Keratinocyte (primary cell): ENCODE results near the gene ATXN2L. TPM values are rescaled to one million over a fixed set of nuclear protein-coding genes. Genes with fewer than 3 reads are reported as not detected.

ENCODE experiments used
- DNase-seq: peaks from one replicate; pipeline ENCODE4 v3.0.0-alpha.2; 2011; ENCODE audit warnings: low read depth, missing footprints, low spot score
- FAIRE-seq: peaks from 2 replicates; lab custom pipeline; 2011; peaks lifted over from hg19 to GRCh38; lab: Jason Lieb, UNC
- H2AFZ ChIP-seq: 2 replicates; pipeline ENCODE4 v1.6.0; 2012; ENCODE audit warnings: low read length, control low read depth, inconsistent platforms; ENCODE audit not compliant: control insufficient read depth
- H3K27ac ChIP-seq: 2 replicates; pipeline ENCODE4 v1.5.1; 2011; ENCODE audit warnings: low read length; ENCODE audit not compliant: control insufficient read depth, insufficient read depth
- H3K27me3 ChIP-seq: 3 replicates; pipeline ENCODE4 v1.6.0; 2011; ENCODE audit warnings: low read length; ENCODE audit not compliant: control insufficient read depth, insufficient read depth; ENCODE audit errors: extremely low read depth
- H3K36me3 ChIP-seq, 2 experiments: 2 replicates in 1 of 2; 3 replicates in 1 of 2; pipeline ENCODE4 v1.5.1; 2011; ENCODE audit warnings: low read length in 2 of 2, mild to moderate bottlenecking in 1 of 2; ENCODE audit not compliant: control insufficient read depth in 2 of 2, insufficient read depth in 2 of 2; ENCODE audit errors: extremely low read depth in 1 of 2
- H3K4me1 ChIP-seq: 3 replicates; pipeline ENCODE4 v1.5.1; 2011; ENCODE audit warnings: low read length; ENCODE audit not compliant: control insufficient read depth, insufficient read depth; ENCODE audit errors: extremely low read depth
- H3K4me2 ChIP-seq: 3 replicates; pipeline ENCODE4 v1.6.0; 2011; ENCODE audit warnings: low read depth, low read length; ENCODE audit not compliant: control insufficient read depth, insufficient read depth; ENCODE audit errors: extremely low read depth
- H3K4me3 ChIP-seq, 3 experiments: fragments of 200-600 bp in 1 of 3; sonication (generic) in 1 of 3; 2 replicates in 2 of 3; 3 replicates in 1 of 3; pipeline ENCODE4 v1.5.1; 2011 to 2016; ENCODE audit warnings: low read length in 3 of 3, mild to moderate bottlenecking in 3 of 3, control low read depth in 2 of 3, inconsistent platforms in 1 of 3, low read depth in 1 of 3, mixed read lengths in 1 of 3, mixed run types in 1 of 3, moderate library complexity in 1 of 3; ENCODE audit not compliant: control insufficient read depth in 2 of 3, insufficient read depth in 2 of 3; ENCODE audit errors: extremely low read depth in 1 of 3
- H3K79me2 ChIP-seq: 2 replicates; pipeline ENCODE4 v1.6.0; 2012; ENCODE audit warnings: low read length; ENCODE audit not compliant: control insufficient read depth, insufficient read depth
- H3K9ac ChIP-seq: 3 replicates; pipeline ENCODE4 v1.6.0; 2011; ENCODE audit warnings: low read length; ENCODE audit not compliant: control insufficient read depth, insufficient read depth; ENCODE audit errors: extremely low read depth
- H3K9me1 ChIP-seq: 3 replicates; pipeline ENCODE4 v1.6.0; 2011; ENCODE audit warnings: low read length; ENCODE audit not compliant: control insufficient read depth, insufficient read depth; ENCODE audit errors: extremely low read depth
- H3K9me3 ChIP-seq: 2 replicates; pipeline ENCODE4 v1.5.1; 2012; ENCODE audit warnings: low read depth, low read length; ENCODE audit not compliant: control insufficient read depth
- H4K20me1 ChIP-seq: 3 replicates; pipeline ENCODE4 v1.6.0; 2011; ENCODE audit warnings: low read length; ENCODE audit not compliant: control insufficient read depth, insufficient read depth; ENCODE audit errors: extremely low read depth
- EZH2 ChIP-seq: IDR thresholded peaks from one replicate; pipeline ENCODE4 v1.6.1; 2012; ENCODE audit warnings: inconsistent platforms, mild to moderate bottlenecking, low read length, moderate library complexity
- dilution Hi-C: fragments of 300-500 bp; cut with MboI; formaldehyde crosslinking; loops from one replicate; pipeline ENCODE4 v1.7.0; 2020; ENCODE audit warnings: low sequenced_read_pairs; ENCODE audit not compliant: extremely low pct_ligation_motif_present
- polyA plus RNA-seq, 5 experiments: library from polyadenylated mRNA; depleted of rRNA in 3 of 5; stranded (reverse) in 3 of 5; stranded (forward) in 1 of 5; unstranded in 1 of 5; fragments of >200 nt; gene quantifications; 1 replicate in 1 of 5; 2 replicates in 3 of 5; 3 replicates in 1 of 5; pipeline versions ENCODE4 v1.2.1 to v1.2.3, GENCODE V29; 2011 to 2012; ENCODE audit warnings: missing spikeins in 2 of 5, low read depth in 1 of 5, low replicate concordance in 1 of 5
- TF ChIP-seq, protein P1 (sequence below), 3 experiments: IDR thresholded peaks in 1 of 3; conservative IDR thresholded peaks in 1 of 3; optimal IDR thresholded peaks in 1 of 3; 2 replicates in 2 of 3; 3 replicates in 1 of 3; pipeline versions ENCODE3 to v1.5.1; 2011; ENCODE audit warnings: low read length in 3 of 3, mild to moderate bottlenecking in 3 of 3, moderate library complexity in 2 of 3, control low read depth in 1 of 3, inconsistent platforms in 1 of 3; ENCODE audit not compliant: insufficient read depth in 2 of 3; ENCODE audit errors: extremely low read depth in 1 of 3

ATXN2L gene
- polyA plus RNA-seq, 1 donor (not counting 4 experiments of a cell fraction or from before 2014, with no cell fraction given): 11.8 TPM

DNA sequence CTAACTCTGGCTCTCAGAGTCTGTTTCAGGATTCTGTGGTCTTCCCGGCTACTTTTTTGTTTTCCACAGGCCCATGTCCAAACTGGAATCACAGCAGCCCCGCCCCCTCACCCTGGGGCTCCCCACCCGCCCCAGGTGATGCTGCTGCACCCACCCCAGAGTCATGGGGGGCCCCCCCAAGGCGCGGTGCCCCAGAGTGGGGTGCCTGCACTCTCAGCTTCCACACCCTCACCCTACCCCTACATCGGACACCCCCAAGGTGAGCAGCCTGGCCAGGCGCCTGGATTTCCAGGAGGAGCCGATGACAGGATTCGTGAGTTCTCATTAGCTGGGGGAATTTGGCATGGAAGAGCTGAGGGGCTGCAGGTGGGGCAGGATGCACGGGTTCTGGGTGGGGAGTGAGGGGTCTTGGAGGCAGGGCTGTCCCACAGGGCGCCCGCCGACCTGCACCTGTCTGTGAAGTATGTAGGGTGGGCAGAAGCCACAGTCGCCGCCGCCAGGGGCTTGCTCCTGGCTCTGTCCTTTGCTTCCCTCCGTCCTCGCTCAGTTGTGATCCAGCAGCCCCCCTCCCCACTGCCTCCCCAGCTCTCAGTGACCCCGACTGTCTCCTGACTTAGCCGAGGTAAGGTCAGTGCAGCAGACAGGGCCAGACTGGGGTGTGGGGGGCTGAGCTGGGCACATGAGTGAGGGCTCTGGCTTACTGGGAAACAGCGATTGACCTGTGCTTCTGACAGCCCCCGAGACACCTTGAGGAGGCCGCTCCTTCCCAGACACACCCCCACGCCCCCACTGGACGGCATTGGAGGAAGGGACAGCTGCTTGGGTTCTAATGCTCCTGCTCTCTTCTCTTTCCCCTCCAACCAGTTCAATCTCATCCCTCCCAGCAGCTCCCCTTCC is 13.3 kb downstream of the ATXN2L start:
- Histone ChIP-seq H3K36me3 (peaks cover 45 to 47% of the 10 kb centered on the region in 2 experiments), H2AFZ (no peak overlapping the region), H3K4me3 (no peak overlapping the region), H3K4me1 (no peaks in the 10 kb centered on the region), H4K20me1 (no peaks in the 10 kb centered on the region), H3K27ac (no peak overlapping the region), H3K79me2 (peaks cover 5% of the 10 kb centered on the region), H3K9me3 (no peaks in the 10 kb centered on the region), H3K4me2 (no peak overlapping the region), H3K9me1 (no peaks in the 10 kb centered on the region), H3K27me3 (no peaks in the 10 kb centered on the region), H3K9ac (no peak overlapping the region)
- dilution Hi-C loops: no loop called here
- DNase-seq (no peak), FAIRE-seq (no peak)
- TF ChIP-seq EZH2: no peak
- TF ChIP-seq, protein P1, sequence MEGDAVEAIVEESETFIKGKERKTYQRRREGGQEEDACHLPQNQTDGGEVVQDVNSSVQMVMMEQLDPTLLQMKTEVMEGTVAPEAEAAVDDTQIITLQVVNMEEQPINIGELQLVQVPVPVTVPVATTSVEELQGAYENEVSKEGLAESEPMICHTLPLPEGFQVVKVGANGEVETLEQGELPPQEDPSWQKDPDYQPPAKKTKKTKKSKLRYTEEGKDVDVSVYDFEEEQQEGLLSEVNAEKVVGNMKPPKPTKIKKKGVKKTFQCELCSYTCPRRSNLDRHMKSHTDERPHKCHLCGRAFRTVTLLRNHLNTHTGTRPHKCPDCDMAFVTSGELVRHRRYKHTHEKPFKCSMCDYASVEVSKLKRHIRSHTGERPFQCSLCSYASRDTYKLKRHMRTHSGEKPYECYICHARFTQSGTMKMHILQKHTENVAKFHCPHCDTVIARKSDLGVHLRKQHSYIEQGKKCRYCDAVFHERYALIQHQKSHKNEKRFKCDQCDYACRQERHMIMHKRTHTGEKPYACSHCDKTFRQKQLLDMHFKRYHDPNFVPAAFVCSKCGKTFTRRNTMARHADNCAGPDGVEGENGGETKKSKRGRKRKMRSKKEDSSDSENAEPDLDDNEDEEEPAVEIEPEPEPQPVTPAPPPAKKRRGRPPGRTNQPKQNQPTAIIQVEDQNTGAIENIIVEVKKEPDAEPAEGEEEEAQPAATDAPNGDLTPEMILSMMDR (optimal IDR thresholded peaks at IDR 0.05 in 1 of 3, IDR thresholded peaks at IDR 0.05 in 1 of 3, conservative IDR thresholded peaks at IDR 0.05 in 1 of 3; ENCODE audit: extremely low read depth in 1 of 3, insufficient read depth in 2 of 3, low read length in 3 of 3): no peak

GRCh38 chr16:28836761-28837064 is 13.9 kb downstream of the ATXN2L start:
- Histone ChIP-seq H4K20me1 (no peaks in the 10 kb centered on the region), H3K36me3 (peaks cover 42 to 46% of the 10 kb centered on the region in 2 experiments), H3K4me3 (no peak overlapping the region), H3K9ac (no peak overlapping the region), H3K4me2 (no peak overlapping the region), H3K9me1 (no peaks in the 10 kb centered on the region), H3K9me3 (no peaks in the 10 kb centered on the region), H3K27ac (no peak overlapping the region), H3K79me2 (peaks cover 5% of the 10 kb centered on the region), H2AFZ (no peak overlapping the region), H3K27me3 (no peaks in the 10 kb centered on the region), H3K4me1 (no peaks in the 10 kb centered on the region)
- FAIRE-seq (no peak), DNase-seq (no peak)
- TF ChIP-seq EZH2: no peak
- TF ChIP-seq, protein P1 (optimal IDR thresholded peaks at IDR 0.05 in 1 of 3, IDR thresholded peaks at IDR 0.05 in 1 of 3, conservative IDR thresholded peaks at IDR 0.05 in 1 of 3; ENCODE audit: extremely low read depth in 1 of 3, insufficient read depth in 2 of 3, low read length in 3 of 3): no peak
- dilution Hi-C loops: no loop called here
